ENCODE data around the gene USP24.
"Not testable (repeated sequence)": the region's sequence is repeated elsewhere in the genome, so short reads cannot be mapped to it uniquely, and the experiment has no call there.

Gene USP24

GRCh38 chr1:55231745-55232144 lies 16.6 kb upstream of the USP24 start:
- no peak overlapping the region for H3K27ac ChIP-seq
- no peak for DNase-seq (ENCODE audit: low read depth, low spot score)

- H3K27ac ChIP-seq: no peak overlapping the region
- no peak for DNase-seq (ENCODE audit: low read depth, low spot score)
These were observed 15.5 kb upstream of the USP24 start for GRCh38 chr1:55230659-55231058.

- H3K27ac ChIP-seq; DNase-seq (ENCODE audit: low read depth, low spot score): not testable (repeated sequence)
These were observed 14.6 kb upstream of the USP24 start for GRCh38 chr1:55229726-55230125.

- DNase-seq (ENCODE audit: low read depth, low spot score): no peak
- no peak overlapping the region for H3K27ac ChIP-seq
These were observed 10.1 kb upstream of the USP24 start for GRCh38 chr1:55225228-55225627.

- no peak overlapping the region for H3K27ac ChIP-seq
These were observed 9.6 kb upstream of the USP24 start for GRCh38 chr1:55224729-55225128.

GRCh38 chr1:55222152-55222551 lies 7.0 kb upstream of the USP24 start:
- no peak overlapping the region for H3K27ac ChIP-seq
- DNase-seq (ENCODE audit: low read depth, low spot score): no peak

More at GRCh38 chr1:55224729-55225128, 9.6 kb upstream of the USP24 start:
- no peak for DNase-seq (ENCODE audit: low read depth, low spot score)

GRCh38 chr1:55217226-55217986 lies 2.2 kb upstream of the USP24 start:
- no peak overlapping the region for H3K27ac ChIP-seq
- no peak for DNase-seq (ENCODE audit: low read depth, low spot score)

- H3K27ac ChIP-seq: peak overlapping the region; percentile 82
- no peak for DNase-seq (ENCODE audit: low read depth, low spot score)
These were observed 932 bp upstream of the USP24 start for GRCh38 chr1:55216096-55216495.

- peak overlapping the region; percentile 82 for H3K27ac ChIP-seq
- no peak for DNase-seq (ENCODE audit: low read depth, low spot score)
These were observed 300 bp downstream of the USP24 start for GRCh38 chr1:55214934-55215193.

GRCh38 chr1:55214212-55214933 lies 791 bp downstream of the USP24 start:
- DNase-seq (ENCODE audit: low read depth, low spot score): no peak
- peak overlapping the region; percentile 82 for H3K27ac ChIP-seq

GRCh38 chr1:55213885-55214211 lies 1.3 kb downstream of the USP24 start:
- H3K27ac ChIP-seq: peak overlapping the region; percentile 82
- DNase-seq (ENCODE audit: low read depth, low spot score): no peak

GRCh38 chr1:55213151-55213884 lies 1.8 kb downstream of the USP24 start:
- H3K27ac ChIP-seq: peak overlapping the region; percentile 82

GRCh38 chr1:55212349-55213150 lies 2.6 kb downstream of the USP24 start:
- DNase-seq (ENCODE audit: low read depth, low spot score): no peak
- H3K27ac ChIP-seq: peak overlapping the region; percentile 82

More at GRCh38 chr1:55213151-55213884, 1.8 kb downstream of the USP24 start:
- no peak for DNase-seq (ENCODE audit: low read depth, low spot score)

GRCh38 chr1:55211863-55212262 lies 3.3 kb downstream of the USP24 start:
- no peak overlapping the region for H3K27ac ChIP-seq
- no peak for DNase-seq (ENCODE audit: low read depth, low spot score)

- no peak for DNase-seq (ENCODE audit: low read depth, low spot score)
- H3K27ac ChIP-seq: no peak overlapping the region
These were observed 4.0 kb downstream of the USP24 start for GRCh38 chr1:55210990-55211801.

GRCh38 chr1:55209247-55209646 lies 5.9 kb downstream of the USP24 start:
- H3K27ac ChIP-seq: no peak overlapping the region
- DNase-seq (ENCODE audit: low read depth, low spot score): no peak

- no peak overlapping the region for H3K27ac ChIP-seq
- DNase-seq (ENCODE audit: low read depth, low spot score): no peak
These were observed 9.0 kb downstream of the USP24 start for GRCh38 chr1:55206210-55206609.

GRCh38 chr1:55204997-55205396 lies 10.2 kb downstream of the USP24 start:
- no peak for DNase-seq (ENCODE audit: low read depth, low spot score)
- H3K27ac ChIP-seq: no peak overlapping the region

- no peak for DNase-seq (ENCODE audit: low read depth, low spot score)
- H3K27ac ChIP-seq: no peak overlapping the region
These were observed 12.1 kb downstream of the USP24 start for GRCh38 chr1:55203064-55203463.

GRCh38 chr1:55200667-55201066 lies 14.5 kb downstream of the USP24 start:
- no peak for DNase-seq (ENCODE audit: low read depth, low spot score)
- no peak overlapping the region for H3K27ac ChIP-seq
